Breast epithelium (tissue), 3 donors: Measurements from ENCODE around the gene PTPRG.

ENCODE experiments used
- POLR2A ChIP-seq: fragments of 450-650 bp; IDR thresholded peaks from one replicate; pipeline ENCODE4 v1.6.1; 2016; ENCODE audit warnings: antibody characterized with exemption, mild to moderate bottlenecking, moderate library complexity
- POLR2AphosphoS5 ChIP-seq, 3 donors: sonication (generic); formaldehyde crosslinking; IDR thresholded peaks; one replicate each; pipeline ENCODE4 v1.6.1; 2017; ENCODE audit warnings: antibody characterized with exemption in 3 of 3

GRCh38 chr3:61620073-61620472 lies 58.7 kb downstream of the PTPRG start:
- no peak for TF ChIP-seq POLR2A
- TF ChIP-seq POLR2AphosphoS5 (IDR thresholded peaks at IDR 0.05) = no peak
